ENCODE data around the gene SEC31B. TPM values are rescaled to one million over a fixed set of nuclear protein-coding genes. Genes with fewer than 3 reads are reported as not detected.
A peak's percentile ranks its signal among the peaks of the same experiment; 100 is the strongest.

Gene SEC31B
- total and polyA plus RNA-seq, 2 of the 8 experiments (the other 6 are each of a cell fraction or from before 2014, with no cell fraction given), result 4.1 to 5.3 TPM

- TF ChIP-seq, protein P1, sequence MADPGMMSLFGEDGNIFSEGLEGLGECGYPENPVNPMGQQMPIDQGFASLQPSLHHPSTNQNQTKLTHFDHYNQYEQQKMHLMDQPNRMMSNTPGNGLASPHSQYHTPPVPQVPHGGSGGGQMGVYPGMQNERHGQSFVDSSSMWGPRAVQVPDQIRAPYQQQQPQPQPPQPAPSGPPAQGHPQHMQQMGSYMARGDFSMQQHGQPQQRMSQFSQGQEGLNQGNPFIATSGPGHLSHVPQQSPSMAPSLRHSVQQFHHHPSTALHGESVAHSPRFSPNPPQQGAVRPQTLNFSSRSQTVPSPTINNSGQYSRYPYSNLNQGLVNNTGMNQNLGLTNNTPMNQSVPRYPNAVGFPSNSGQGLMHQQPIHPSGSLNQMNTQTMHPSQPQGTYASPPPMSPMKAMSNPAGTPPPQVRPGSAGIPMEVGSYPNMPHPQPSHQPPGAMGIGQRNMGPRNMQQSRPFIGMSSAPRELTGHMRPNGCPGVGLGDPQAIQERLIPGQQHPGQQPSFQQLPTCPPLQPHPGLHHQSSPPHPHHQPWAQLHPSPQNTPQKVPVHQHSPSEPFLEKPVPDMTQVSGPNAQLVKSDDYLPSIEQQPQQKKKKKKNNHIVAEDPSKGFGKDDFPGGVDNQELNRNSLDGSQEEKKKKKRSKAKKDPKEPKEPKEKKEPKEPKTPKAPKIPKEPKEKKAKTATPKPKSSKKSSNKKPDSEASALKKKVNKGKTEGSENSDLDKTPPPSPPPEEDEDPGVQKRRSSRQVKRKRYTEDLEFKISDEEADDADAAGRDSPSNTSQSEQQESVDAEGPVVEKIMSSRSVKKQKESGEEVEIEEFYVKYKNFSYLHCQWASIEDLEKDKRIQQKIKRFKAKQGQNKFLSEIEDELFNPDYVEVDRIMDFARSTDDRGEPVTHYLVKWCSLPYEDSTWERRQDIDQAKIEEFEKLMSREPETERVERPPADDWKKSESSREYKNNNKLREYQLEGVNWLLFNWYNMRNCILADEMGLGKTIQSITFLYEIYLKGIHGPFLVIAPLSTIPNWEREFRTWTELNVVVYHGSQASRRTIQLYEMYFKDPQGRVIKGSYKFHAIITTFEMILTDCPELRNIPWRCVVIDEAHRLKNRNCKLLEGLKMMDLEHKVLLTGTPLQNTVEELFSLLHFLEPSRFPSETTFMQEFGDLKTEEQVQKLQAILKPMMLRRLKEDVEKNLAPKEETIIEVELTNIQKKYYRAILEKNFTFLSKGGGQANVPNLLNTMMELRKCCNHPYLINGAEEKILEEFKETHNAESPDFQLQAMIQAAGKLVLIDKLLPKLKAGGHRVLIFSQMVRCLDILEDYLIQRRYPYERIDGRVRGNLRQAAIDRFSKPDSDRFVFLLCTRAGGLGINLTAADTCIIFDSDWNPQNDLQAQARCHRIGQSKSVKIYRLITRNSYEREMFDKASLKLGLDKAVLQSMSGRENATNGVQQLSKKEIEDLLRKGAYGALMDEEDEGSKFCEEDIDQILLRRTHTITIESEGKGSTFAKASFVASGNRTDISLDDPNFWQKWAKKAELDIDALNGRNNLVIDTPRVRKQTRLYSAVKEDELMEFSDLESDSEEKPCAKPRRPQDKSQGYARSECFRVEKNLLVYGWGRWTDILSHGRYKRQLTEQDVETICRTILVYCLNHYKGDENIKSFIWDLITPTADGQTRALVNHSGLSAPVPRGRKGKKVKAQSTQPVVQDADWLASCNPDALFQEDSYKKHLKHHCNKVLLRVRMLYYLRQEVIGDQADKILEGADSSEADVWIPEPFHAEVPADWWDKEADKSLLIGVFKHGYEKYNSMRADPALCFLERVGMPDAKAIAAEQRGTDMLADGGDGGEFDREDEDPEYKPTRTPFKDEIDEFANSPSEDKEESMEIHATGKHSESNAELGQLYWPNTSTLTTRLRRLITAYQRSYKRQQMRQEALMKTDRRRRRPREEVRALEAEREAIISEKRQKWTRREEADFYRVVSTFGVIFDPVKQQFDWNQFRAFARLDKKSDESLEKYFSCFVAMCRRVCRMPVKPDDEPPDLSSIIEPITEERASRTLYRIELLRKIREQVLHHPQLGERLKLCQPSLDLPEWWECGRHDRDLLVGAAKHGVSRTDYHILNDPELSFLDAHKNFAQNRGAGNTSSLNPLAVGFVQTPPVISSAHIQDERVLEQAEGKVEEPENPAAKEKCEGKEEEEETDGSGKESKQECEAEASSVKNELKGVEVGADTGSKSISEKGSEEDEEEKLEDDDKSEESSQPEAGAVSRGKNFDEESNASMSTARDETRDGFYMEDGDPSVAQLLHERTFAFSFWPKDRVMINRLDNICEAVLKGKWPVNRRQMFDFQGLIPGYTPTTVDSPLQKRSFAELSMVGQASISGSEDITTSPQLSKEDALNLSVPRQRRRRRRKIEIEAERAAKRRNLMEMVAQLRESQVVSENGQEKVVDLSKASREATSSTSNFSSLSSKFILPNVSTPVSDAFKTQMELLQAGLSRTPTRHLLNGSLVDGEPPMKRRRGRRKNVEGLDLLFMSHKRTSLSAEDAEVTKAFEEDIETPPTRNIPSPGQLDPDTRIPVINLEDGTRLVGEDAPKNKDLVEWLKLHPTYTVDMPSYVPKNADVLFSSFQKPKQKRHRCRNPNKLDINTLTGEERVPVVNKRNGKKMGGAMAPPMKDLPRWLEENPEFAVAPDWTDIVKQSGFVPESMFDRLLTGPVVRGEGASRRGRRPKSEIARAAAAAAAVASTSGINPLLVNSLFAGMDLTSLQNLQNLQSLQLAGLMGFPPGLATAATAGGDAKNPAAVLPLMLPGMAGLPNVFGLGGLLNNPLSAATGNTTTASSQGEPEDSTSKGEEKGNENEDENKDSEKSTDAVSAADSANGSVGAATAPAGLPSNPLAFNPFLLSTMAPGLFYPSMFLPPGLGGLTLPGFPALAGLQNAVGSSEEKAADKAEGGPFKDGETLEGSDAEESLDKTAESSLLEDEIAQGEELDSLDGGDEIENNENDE (IDR thresholded peaks at IDR 0.05; ENCODE audit: insufficient replicate concordance, low read length), result no peak
- no peak for TF ChIP-seq JUND (IDR thresholded peaks at IDR 0.05; ENCODE audit: low read length)
- TF ChIP-seq ASH2L (IDR thresholded peaks at IDR 0.05; ENCODE audit: low read length), result peak; percentile 83
- peak in 1 of 2 experiments; percentile 91; a peak in 2 of 4 replicates for TF ChIP-seq HDAC2 (IDR thresholded peaks at IDR 0.05; ENCODE audit: borderline replicate concordance in 1 of 2, low read depth in 2 of 2, low read length in 2 of 2)
- TF ChIP-seq KDM4A (IDR thresholded peaks at IDR 0.05; ENCODE audit: low read depth, low read length, severe bottlenecking), result peak; percentile 51
- TF ChIP-seq TCF12 (IDR thresholded peaks at IDR 0.05; ENCODE audit: low read depth, low read length), result no peak
- no peak for TF ChIP-seq USF2 (IDR thresholded peaks at IDR 0.05; ENCODE audit: low read length)
Measured at GRCh38 chr10:100535715-100536353, 16.2 kb upstream of the SEC31B start, which contains the start of gene HIF1AN (continued).

Measured in H1 (cell line).